Activated CD8-positive, alpha-beta memory T cell treated with anti-CD3 and anti-CD28 coated beads for 1 hour (primary cell): ENCODE results near the gene DGCR8.

Source experiments
- DNase-seq, 2 donors: peaks; one replicate each; pipeline ENCODE4 v3.0.0-alpha.2; 2020; ENCODE audit warnings: low read depth in 1 of 2; ENCODE audit errors: extremely low read depth in 1 of 2

DGCR8 gene

DNA sequence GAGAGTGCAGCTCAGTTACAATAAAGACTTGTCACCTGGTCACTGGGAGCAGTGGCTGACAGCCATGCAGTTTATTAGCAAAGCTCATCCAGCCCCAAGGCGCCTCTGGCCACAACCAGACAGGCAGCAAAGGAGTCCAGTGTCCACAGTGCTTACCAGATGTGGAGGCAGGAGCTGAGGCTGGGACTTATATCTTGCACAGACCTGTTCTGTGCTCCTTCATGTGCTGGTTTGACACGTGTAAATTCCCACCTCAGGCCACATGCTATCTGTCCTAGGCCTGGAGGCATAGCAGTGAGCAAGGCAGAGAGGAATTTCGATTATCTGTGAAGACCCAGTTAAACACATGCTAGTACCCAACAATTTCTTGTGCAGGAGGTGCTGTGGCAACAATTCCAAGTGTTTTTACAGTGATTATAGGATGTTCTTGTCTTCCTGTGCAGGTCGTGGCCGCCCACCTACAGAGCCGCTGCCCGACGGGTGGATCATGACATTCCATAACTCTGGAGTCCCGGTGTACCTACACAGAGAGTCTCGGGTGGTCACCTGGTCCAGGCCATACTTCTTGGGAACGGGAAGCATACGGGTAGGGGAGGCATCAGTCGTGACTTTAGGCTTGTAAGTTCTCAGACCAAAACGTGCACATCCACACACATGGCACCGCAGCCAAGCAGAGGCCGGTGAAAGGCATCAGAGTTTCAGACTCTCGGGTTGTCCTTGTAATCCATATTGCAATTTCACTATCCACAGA lies 9.4 kb downstream of the DGCR8 start:
- no peak for DNase-seq

DNA sequence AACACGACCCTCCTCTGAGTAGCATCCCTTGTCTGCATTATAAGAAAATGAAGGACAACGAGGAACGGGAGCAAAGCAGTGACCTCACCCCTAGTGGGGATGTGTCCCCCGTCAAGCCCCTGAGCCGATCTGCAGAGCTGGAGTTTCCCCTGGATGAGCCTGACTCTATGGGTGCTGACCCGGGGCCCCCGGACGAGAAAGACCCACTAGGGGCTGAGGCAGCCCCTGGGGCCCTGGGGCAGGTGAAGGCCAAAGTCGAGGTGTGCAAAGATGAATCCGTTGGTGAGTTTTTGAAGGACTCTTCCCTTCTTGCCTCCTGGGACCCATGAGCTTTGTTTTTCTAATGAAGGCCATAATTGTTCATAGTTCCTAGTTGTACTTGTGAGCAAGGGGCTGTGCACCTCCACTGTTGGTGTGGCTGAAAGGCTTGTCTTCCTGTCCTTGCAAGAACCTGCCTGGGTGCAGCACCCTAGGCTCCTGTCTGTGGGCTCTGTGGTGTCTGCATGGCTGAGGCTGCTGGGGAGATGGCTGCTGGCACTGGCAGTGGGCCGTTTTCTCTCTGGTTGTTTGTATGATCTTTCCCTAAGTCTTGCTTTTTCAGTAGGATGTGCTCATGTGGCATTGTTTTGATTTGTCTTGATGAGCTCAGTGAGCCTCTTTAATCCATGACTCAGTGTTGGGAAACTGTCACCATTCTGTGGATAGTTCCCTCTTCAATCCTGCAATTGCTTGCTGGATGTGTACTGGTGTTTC lies 10.1 kb downstream of the DGCR8 start:
- DNase-seq: no peak

GRCh38 chr22:20090730-20091240 lies 10.7 kb downstream of the DGCR8 start:
- no peak for DNase-seq

- DNase-seq: no peak
Observed at GRCh38 chr22:20091690-20092476, 11.8 kb downstream of the DGCR8 start.

- DNase-seq: no peak
Observed at GRCh38 chr22:20092477-20092854, 12.4 kb downstream of the DGCR8 start.

DNA sequence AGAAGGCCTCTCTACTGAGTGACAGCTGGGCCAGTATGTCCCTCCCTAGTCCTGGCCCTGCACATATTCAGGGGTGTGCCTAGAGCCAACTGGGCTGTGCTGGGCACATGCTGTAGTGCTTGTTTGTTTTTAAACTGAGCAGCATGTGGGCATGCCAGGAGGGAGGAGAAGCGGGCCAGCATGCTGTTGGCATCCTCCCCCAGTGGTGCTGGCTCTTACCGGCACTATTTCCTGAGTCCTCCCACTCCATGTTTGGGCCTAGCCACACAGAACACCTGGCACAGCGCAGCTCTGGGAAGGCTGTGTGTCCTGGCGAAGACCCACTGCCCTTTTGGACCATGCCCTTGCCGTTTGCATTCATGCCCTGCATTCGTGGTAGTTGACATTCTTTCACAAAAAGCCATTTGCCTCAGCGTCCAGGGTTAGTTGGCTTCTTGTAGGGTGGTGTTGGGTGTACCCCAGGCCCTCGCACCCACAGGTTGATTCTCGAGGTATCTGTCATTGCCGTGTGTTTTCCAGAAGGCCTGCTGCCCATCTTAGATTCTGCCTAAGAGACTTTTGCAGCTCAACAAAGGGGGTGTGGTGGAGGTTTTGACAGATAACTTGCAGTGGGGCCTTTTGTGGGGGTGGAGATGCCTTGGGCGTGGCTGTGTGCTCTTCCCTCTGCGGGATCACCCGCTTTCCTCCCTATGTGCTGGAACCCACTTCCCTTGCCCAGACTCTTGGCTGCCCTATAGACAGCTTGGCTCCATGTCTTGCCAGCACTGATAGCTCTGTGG lies 13.6 kb downstream of the DGCR8 start:
- no peak for DNase-seq

GRCh38 chr22:20094197-20094807 lies 14.3 kb downstream of the DGCR8 start:
- DNase-seq: no peak

GRCh38 chr22:20095521-20095920 lies 15.5 kb downstream of the DGCR8 start:
- no peak for DNase-seq

- no peak for DNase-seq
Observed at GRCh38 chr22:20096574-20097420, 16.8 kb downstream of the DGCR8 start.

DNA sequence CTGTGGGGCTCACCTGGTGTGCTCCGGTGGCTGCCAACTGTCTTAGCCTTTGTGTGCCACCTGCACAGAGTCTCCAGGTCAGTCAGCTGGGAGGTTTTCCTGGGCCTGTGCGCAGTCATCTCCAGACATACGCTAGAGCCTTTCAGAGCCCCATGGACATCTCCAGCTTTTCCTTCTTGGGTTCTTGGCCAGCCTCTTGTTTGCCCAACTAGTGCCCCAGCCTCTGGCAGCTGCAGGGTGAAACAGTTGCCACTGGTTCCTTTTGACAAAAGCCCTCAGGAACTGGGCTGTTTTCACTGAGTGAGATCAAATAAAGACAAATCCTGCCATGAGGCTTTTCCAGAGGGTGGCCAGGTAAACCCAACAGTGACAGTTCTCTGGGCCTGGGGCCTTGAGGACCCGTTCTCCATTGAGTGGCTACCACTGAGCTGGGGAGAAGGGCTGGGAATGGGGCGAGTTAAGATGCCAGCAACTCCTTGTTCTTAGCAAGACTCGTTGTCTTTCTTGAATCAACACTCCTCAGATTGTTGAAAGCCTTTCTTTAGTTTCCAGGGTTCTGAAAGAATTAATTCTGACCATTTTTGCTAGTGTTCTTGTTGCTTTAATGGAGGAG lies 19.2 kb downstream of the DGCR8 start:
- DNase-seq: no peak

DNA sequence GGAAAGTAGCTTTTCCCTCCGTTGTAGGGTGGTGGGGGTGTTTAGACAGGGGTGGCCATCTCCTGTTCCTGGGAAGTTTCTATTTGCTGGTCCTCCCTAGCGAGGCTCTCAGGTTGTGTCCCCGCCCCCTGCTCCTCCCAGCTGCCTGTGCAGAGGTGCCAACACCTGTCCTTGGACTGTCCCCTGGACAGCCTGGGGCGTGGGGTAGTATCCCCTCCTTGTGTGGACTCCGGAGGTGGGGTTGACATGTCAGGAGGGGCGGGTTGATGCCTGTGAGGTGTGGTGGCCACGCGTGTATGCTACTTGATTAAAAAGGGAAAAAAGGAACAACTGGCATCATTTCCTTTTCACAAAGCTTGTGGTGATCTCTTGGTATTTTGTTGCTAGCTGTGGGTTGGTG lies 21.6 kb downstream of the DGCR8 start:
- no peak for DNase-seq

DNA sequence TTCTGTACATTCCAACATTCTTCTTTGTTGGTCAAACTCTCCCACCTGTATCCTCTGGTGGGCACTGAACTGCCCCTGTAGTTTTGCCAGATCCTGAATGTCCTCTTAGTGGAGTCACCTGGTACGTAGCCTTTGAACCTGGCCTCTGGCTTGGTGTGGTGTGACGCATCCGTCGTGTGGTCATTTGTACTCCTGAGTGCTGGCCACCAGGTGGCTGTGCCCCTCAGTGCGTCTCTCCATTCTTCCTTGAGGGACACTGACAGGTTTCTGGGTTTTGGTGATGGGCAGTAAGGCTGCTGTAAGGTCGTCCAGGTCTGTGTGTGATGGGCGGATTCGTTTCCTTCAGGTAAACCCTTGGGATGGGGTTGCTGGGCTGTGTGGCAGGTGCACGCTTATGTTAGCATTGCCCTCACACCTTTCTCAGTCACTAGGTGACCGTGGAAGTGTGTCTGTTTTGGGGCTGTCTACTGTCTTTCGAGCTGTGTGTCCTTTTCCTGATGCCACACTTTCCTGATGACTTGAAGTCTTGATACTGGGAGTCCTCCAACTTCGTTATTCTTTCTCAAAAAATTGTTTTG lies 22.3 kb downstream of the DGCR8 start:
- DNase-seq: no peak

GRCh38 chr22:20105456-20106204 lies 25.6 kb downstream of the DGCR8 start:
- DNase-seq: no peak

DNA sequence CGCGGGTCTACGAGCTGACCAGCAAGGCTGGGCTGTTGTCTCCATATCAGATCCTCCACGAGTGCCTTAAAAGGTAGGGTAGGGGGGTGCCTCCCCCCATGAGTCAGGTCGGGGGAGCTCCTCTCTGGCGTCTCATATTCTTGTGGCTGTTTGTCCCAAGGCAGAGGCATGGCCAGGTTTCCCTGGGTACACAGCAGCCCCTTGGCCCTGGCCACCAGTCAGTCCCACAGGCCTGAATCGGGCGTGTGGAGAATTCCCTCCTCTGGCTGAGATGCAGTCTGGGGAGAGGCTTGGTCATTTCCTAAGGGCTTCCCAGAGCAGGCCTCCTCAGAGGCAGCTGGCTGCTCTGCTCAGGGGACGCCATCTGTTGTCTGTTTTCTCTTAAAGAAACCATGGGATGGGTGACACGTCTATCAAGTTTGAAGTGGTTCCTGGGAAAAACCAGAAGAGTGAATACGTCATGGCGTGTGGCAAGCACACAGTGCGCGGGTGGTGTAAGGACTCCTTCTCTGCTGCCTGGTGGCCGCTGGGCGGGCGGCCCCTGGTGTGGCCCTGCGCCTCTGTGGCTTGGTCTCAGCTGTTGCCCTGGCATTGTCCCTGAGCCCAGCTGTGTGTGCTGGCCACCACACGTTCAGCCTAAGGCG lies 26.3 kb downstream of the DGCR8 start:
- no peak for DNase-seq

DNA sequence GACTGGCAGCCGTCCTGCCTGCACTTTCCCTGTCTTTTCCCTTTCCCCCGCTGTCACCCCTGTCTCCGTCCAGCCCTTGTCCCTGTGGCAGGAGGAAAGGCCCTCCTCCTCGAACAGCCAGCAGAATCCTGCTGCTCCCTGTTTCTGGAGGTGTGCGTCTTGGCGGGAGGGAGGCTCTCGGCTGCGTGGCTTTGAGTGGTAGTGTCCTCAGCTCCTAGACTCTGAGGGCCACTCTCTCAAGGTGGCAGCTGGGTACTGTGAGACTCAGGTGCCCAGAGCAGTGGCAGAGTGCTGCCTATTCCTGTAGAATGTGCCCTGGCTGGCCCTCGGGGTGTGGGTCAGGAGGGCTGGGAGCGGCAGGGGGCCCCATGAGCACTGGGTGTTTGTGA lies 26.8 kb downstream of the DGCR8 start:
- DNase-seq: no peak

DNA sequence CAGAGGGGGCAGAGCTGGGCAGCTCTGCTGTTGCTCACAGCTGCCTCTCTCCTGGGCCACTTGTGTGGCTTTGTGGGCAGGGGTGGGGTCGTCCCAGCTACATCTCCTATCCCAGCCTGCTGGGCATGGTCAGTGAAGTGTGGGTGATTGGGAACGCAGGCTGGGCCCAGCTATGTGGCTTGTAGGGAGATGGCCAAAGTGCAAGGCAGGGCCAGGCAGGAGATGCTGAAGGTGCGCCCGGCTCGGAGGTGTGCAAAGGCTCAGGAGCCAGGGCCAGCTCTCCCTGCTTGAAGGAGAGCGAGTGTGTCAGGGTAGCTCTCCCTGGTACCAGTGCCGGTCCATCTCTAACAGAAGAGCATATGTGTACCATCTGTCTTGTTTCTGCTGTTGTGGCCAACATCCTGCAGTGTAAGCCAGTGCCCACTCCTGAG lies 27.4 kb downstream of the DGCR8 start:
- DNase-seq: no peak
